H1 (cell line): ENCODE results near the gene ARF6. TPM values are rescaled to one million over a fixed set of nuclear protein-coding genes. Genes with fewer than 3 reads are reported as not detected.

Source experiments
- CTCF ChIA-PET: fragments of 300-600 bp; sonication (Branson Sonifier 250); formaldehyde crosslinking; loops from one replicate; lab custom pipeline; 2021; ENCODE audit not compliant: partially characterized antibody; lab: Charles Lee
- POLR2A ChIA-PET: fragments of 300-600 bp; sonication (Branson Sonifier 250); formaldehyde crosslinking; loops from one replicate; lab custom pipeline; 2021; ENCODE audit warnings: inconsistent platforms; ENCODE audit not compliant: partially characterized antibody; lab: Charles Lee
- DNase-seq, 2 experiments: peaks; one replicate each; pipeline versions ENCODE4 v3.0.0 to v3.0.0-alpha.2; 2010 to 2022; ENCODE audit warnings: low spot score in 2 of 2, low read depth in 1 of 2, mixed read lengths in 1 of 2
- FAIRE-seq: peaks from 2 replicates; lab custom pipeline; 2011; peaks lifted over from hg19 to GRCh38; lab: Jason Lieb, UNC
- H2AFZ ChIP-seq: 2 replicates; pipeline ENCODE4 v1.8.1; 2012; ENCODE audit warnings: low read length, inconsistent platforms
- H2AK5ac ChIP-seq: 2 replicates; pipeline ENCODE4 v1.6.1; 2013; ENCODE audit warnings: low read depth, low read length
- H2BK120ac ChIP-seq: replicated peaks from 2 replicates; pipeline ENCODE3; 2013; ENCODE audit warnings: low read depth, low read length, inconsistent platforms
- H2BK12ac ChIP-seq: 2 replicates; pipeline ENCODE4 v1.6.1; 2013; ENCODE audit warnings: low read depth, low read length
- H2BK15ac ChIP-seq: 2 replicates; pipeline ENCODE4 v1.6.1; 2013; ENCODE audit warnings: low read length
- H2BK20ac ChIP-seq: 2 replicates; pipeline ENCODE4 v1.6.1; 2013; ENCODE audit warnings: low read length
- H2BK5ac ChIP-seq: 2 replicates; pipeline ENCODE4 v1.6.1; 2013; ENCODE audit warnings: low read depth, low read length
- H3K14ac ChIP-seq: 2 replicates; pipeline ENCODE4 v1.6.1; 2013; ENCODE audit warnings: inconsistent platforms; ENCODE audit not compliant: insufficient read length
- H3K18ac ChIP-seq: 2 replicates; pipeline ENCODE4 v1.6.1; 2013; ENCODE audit warnings: low read length; ENCODE audit errors: extremely low read depth
- H3K23ac ChIP-seq: 2 replicates; pipeline ENCODE4 v1.6.1; 2013; ENCODE audit warnings: inconsistent platforms; ENCODE audit not compliant: insufficient read length
- H3K23me2 ChIP-seq: 2 replicates; pipeline ENCODE4 v1.6.1; 2013; ENCODE audit warnings: low read depth, low read length
- H3K27ac ChIP-seq: 2 replicates; pipeline ENCODE4 v1.6.1; 2011; ENCODE audit warnings: low read depth, low read length, inconsistent platforms
- H3K27me3 ChIP-seq, 4 experiments: replicated peaks in 1 of 4; 1 replicate in 1 of 4; 2 replicates in 3 of 4; pipeline versions ENCODE4 v1.6.1 to v1.8.1; 2011 to 2013; ENCODE audit warnings: low read length in 3 of 4, mild to moderate bottlenecking in 3 of 4, inconsistent platforms in 2 of 4, mixed read lengths in 2 of 4, moderate library complexity in 1 of 4; ENCODE audit not compliant: control insufficient read depth in 3 of 4, insufficient read depth in 3 of 4; ENCODE audit errors: extremely low read depth in 1 of 4
- H3K36me3 ChIP-seq, 4 experiments: 2 replicates each; pipeline versions ENCODE4 v1.6.1 to v1.8.1; 2011 to 2013; ENCODE audit warnings: mild to moderate bottlenecking in 4 of 4, low read length in 3 of 4, moderate library complexity in 2 of 4, control low read depth in 1 of 4, inconsistent platforms in 1 of 4; ENCODE audit not compliant: insufficient read depth in 4 of 4, control insufficient read depth in 2 of 4
- H3K4ac ChIP-seq: replicated peaks from 2 replicates; pipeline ENCODE3; 2013; ENCODE audit warnings: low read length, low read depth, mixed read lengths, inconsistent platforms; ENCODE audit not compliant: insufficient read length
- H3K4me1 ChIP-seq, 4 experiments: replicated peaks in 1 of 4; 1 replicate in 1 of 4; 2 replicates in 3 of 4; pipeline versions ENCODE4 v1.6.1 to v1.8.1; 2011 to 2013; ENCODE audit warnings: low read length in 3 of 4, inconsistent platforms in 2 of 4, mixed read lengths in 1 of 4; ENCODE audit not compliant: insufficient read depth in 4 of 4, control insufficient read depth in 3 of 4
- H3K4me2 ChIP-seq, 2 experiments: 2 replicates each; pipeline versions ENCODE4 v1.6.1 to v1.8.1; 2011 to 2013; ENCODE audit warnings: low read depth in 2 of 2, low read length in 2 of 2, control low read depth in 1 of 2, inconsistent platforms in 1 of 2, mild to moderate bottlenecking in 1 of 2; ENCODE audit not compliant: insufficient read depth in 1 of 2
- H3K4me3 ChIP-seq, 4 experiments: fragments of 200-600, 300-600 bp in 1 of 4; sonication (generic), shearing (Covaris generic), sonication (Bioruptor Twin) in 1 of 4; 2 replicates each; pipeline versions ENCODE4 v1.5.1 to v1.8.1; 2011 to 2016; ENCODE audit warnings: low read length in 4 of 4, low read depth in 3 of 4, control low read depth in 2 of 4, inconsistent platforms in 2 of 4, mild to moderate bottlenecking in 2 of 4, mixed read lengths in 1 of 4, moderate library complexity in 1 of 4; ENCODE audit not compliant: insufficient read depth in 2 of 4; ENCODE audit errors: extremely low read depth in 1 of 4
- H3K56ac ChIP-seq: replicated peaks from 2 replicates; pipeline ENCODE3; 2013; ENCODE audit warnings: low read depth, mild to moderate bottlenecking, mixed read lengths, low read length, inconsistent platforms; ENCODE audit not compliant: insufficient read length
- H3K79me1 ChIP-seq: 2 replicates; pipeline ENCODE4 v1.6.1; 2013; ENCODE audit warnings: low read depth, low read length, control low read depth
- H3K79me2 ChIP-seq, 2 experiments: 2 replicates each; pipeline versions ENCODE4 v1.6.1 to v1.8.1; 2012 to 2013; ENCODE audit warnings: low read length in 2 of 2, mild to moderate bottlenecking in 2 of 2, inconsistent platforms in 1 of 2; ENCODE audit not compliant: insufficient read depth in 2 of 2, control insufficient read depth in 1 of 2
- H3K9ac ChIP-seq, 4 experiments: replicated peaks in 1 of 4; 1 replicate in 1 of 4; 2 replicates in 3 of 4; pipeline versions ENCODE4 v1.6.1 to v1.8.1; 2011 to 2013; ENCODE audit warnings: low read depth in 3 of 4, low read length in 3 of 4, control low read depth in 2 of 4, mild to moderate bottlenecking in 2 of 4, moderate library complexity in 2 of 4, inconsistent platforms in 1 of 4; ENCODE audit errors: extremely low read depth in 1 of 4
- H3K9me3 ChIP-seq, 2 experiments: 2 replicates each; pipeline versions ENCODE4 v1.6.1 to v1.8.1; 2012 to 2013; ENCODE audit warnings: mild to moderate bottlenecking in 2 of 2, moderate library complexity in 2 of 2, control low read depth in 1 of 2, inconsistent platforms in 1 of 2, low read depth in 1 of 2, low read length in 1 of 2, mixed read lengths in 1 of 2; ENCODE audit not compliant: insufficient read depth in 2 of 2
- H4K20me1 ChIP-seq, 2 experiments: replicated peaks in 1 of 2; 2 replicates each; pipeline versions ENCODE3 to v1.8.1; 2011 to 2013; ENCODE audit warnings: inconsistent platforms in 2 of 2, low read length in 2 of 2, mild to moderate bottlenecking in 1 of 2; ENCODE audit not compliant: insufficient read depth in 2 of 2, control insufficient read depth in 1 of 2
- H4K5ac ChIP-seq: 2 replicates; pipeline ENCODE4 v1.6.1; 2013; ENCODE audit warnings: low read length, low read depth, mixed read lengths, inconsistent platforms; ENCODE audit not compliant: insufficient read length
- H4K8ac ChIP-seq: 2 replicates; pipeline ENCODE4 v1.8.0; 2013; ENCODE audit warnings: mild to moderate bottlenecking, moderate library complexity, low read length, inconsistent platforms; ENCODE audit not compliant: insufficient read depth; ENCODE audit errors: extremely low read depth
- H4K91ac ChIP-seq: replicated peaks from 2 replicates; pipeline ENCODE3; 2013; ENCODE audit warnings: low read length, mixed read lengths, inconsistent platforms; ENCODE audit not compliant: insufficient read length
- CHD1 ChIP-seq: IDR thresholded peaks from 2 replicates; pipeline ENCODE4 v1.6.1; 2012; ENCODE audit warnings: low read depth, low read length, improper control_type of control experiment
- CTBP2 ChIP-seq: IDR thresholded peaks from 2 replicates; pipeline ENCODE4 v1.7.0; 2011; ENCODE audit warnings: borderline replicate concordance, mild to moderate bottlenecking, moderate library complexity, mixed read lengths, low read length; ENCODE audit not compliant: insufficient read depth, insufficient read length
- JUN ChIP-seq: IDR thresholded peaks from 2 replicates; pipeline ENCODE4 v1.6.1; 2011; ENCODE audit warnings: low read depth, mild to moderate bottlenecking, improper control_type of control experiment, low read length
- MAFK ChIP-seq: IDR thresholded peaks from 2 replicates; pipeline ENCODE4 v1.6.1; 2012; ENCODE audit warnings: low read depth, mild to moderate bottlenecking, improper control_type of control experiment, low read length
- POU5F1 ChIP-seq: IDR thresholded peaks from 2 replicates; pipeline ENCODE4 v1.6.1; 2011; ENCODE audit warnings: low read depth, mild to moderate bottlenecking, low read length, moderate library complexity
- RNF2 ChIP-seq: fragments of 200-900, 300-1000 bp; sonication (generic); IDR thresholded peaks from 2 replicates; pipeline ENCODE4 v1.7.1; 2016; ENCODE audit warnings: borderline replicate concordance, low read depth, mild to moderate bottlenecking, antibody characterized with exemption, low read length; ENCODE audit not compliant: poor library complexity, severe bottlenecking; ENCODE audit errors: missing control alignments
- SP2 ChIP-seq: IDR thresholded peaks from 2 replicates; pipeline ENCODE4 v1.6.1; 2012; ENCODE audit warnings: mild to moderate bottlenecking, low read length, inconsistent platforms
- SP4 ChIP-seq: IDR thresholded peaks from 2 replicates; pipeline ENCODE4 v1.6.1; 2012; ENCODE audit warnings: low read length, inconsistent platforms
- WGBS, 2 experiments: shearing (Covaris generic) in 1 of 2; methylation state at CpG; one replicate each; pipeline versions ENCODE4 v1.1.6 to v1.1.7; 2013 to 2015; ENCODE audit warnings: low lambda C conversion rate in 2 of 2, mixed read lengths in 2 of 2, inconsistent platforms in 1 of 2, low coverage in 1 of 2, missing lambda C conversion rate in 1 of 2; ENCODE audit not compliant: insufficient replicate concordance in 2 of 2, insufficient coverage in 1 of 2, insufficient read length in 1 of 2; ENCODE audit errors: extremely low coverage in 1 of 2, missing lambda C conversion rate in 1 of 2; 5-methylcytosine and 5-hydroxymethylcytosine counted together
- polyA plus RNA-seq, 7 experiments: library from polyadenylated mRNA; depleted of rRNA in 3 of 7; stranded (reverse) in 5 of 7; unstranded in 2 of 7; fragments of >200 nt in 5 of 7; fragments of 200-250 nt in 2 of 7; gene quantifications; 1 replicate in 5 of 7; 2 replicates in 1 of 7; 4 replicates in 1 of 7; pipeline versions ENCODE4 v1.2.1 to v1.2.3, GENCODE V29; 2011 to 2013; ENCODE audit warnings: missing spikeins in 2 of 7, mixed read lengths in 2 of 7
- total RNA-seq: library from RNA; stranded (reverse); fragmentation: NEBNext Ultra II Directional; extraction: Animal tissue kit (Norgen Biotek cat#: 25700); gene quantifications from 2 replicates; pipeline ENCODE4 v1.2.1, GENCODE V29; 2021
- TF ChIP-seq, protein P1 (sequence below), 3 experiments: IDR thresholded peaks; 1 replicate in 2 of 3; 2 replicates in 1 of 3; pipeline versions ENCODE4 v1.5.1 to v1.6.1; 2011; ENCODE audit warnings: low read length in 3 of 3, mild to moderate bottlenecking in 3 of 3, inconsistent platforms in 2 of 3, low read depth in 1 of 3, moderate library complexity in 1 of 3; ENCODE audit not compliant: insufficient read depth in 1 of 3; ENCODE audit errors: control extremely low read depth in 1 of 3
- TF ChIP-seq, protein P2 (sequence below): IDR thresholded peaks from 2 replicates; pipeline ENCODE4 v1.6.1; 2012; ENCODE audit warnings: inconsistent platforms

The ARF6 gene
- total and polyA plus RNA-seq, 2 of the 8 experiments (the other 6 are each of a cell fraction or from before 2014, with no cell fraction given): 17.2 to 56.7 TPM

DNA sequence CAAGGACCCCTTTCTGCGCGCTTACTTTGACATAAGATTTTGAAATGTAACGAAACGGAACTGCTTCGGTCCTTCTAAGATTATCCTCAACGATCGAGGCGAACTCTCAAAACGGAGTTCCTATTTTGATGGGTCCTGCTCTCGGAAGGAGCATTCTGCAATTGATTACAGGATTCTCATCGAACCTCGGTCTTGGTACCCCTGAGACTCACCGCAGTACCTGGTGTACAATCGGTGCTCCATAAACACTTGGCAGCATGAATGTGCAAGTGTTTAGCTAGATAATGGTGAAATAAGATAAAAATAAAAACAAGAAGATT is 39.8 kb upstream of the ARF6 start:
- Histone ChIP-seq H3K79me2 (peaks cover 4 to 26% of the 10 kb centered on the region in 2 experiments; a peak in 2 of 4 replicates), H2BK5ac (no peak overlapping the region; the same call in 1 of the 2 replicates), H3K56ac (no peak overlapping the region), H4K5ac (no peak overlapping the region), H3K4me3 (peak overlapping the region; percentile 85 to 96 (median 95)), H3K4ac (no peak overlapping the region), H3K23ac (no peak overlapping the region), H2AK5ac (no peak overlapping the region), H2BK120ac (no peak overlapping the region), H4K20me1 (no peaks in the 10 kb centered on the region), H3K4me1 (no peaks in the 10 kb centered on the region), H2BK20ac (peak overlapping the region; percentile 80; the same call in 1 of the 2 replicates), H2BK15ac (peak overlapping the region; percentile 48; the same call in 1 of the 2 replicates), H3K79me1 (no peaks in the 10 kb centered on the region), H3K23me2 (peaks cover 2% of the 10 kb centered on the region; the same call in 1 of the 2 replicates), H3K14ac (no peak overlapping the region), H3K18ac (no peak overlapping the region; the same call in 1 of the 2 replicates), H3K36me3 (peaks cover 0 to 16% (median 7%) of the 10 kb centered on the region in 4 experiments; a peak in 4 of 8 replicates), H3K27ac (no peak overlapping the region), H4K91ac (no peak overlapping the region), H3K4me2 (peak overlapping the region; percentile 74 to 81), H3K27me3 (no peaks in the 10 kb centered on the region), H3K9ac (peak overlapping the region in 1 of 4 experiments; percentile 92; a peak in 2 of 7 replicates), H2BK12ac (no peak overlapping the region; the same call in 1 of the 2 replicates), H3K9me3 (no peaks in the 10 kb centered on the region), H2AFZ (peak overlapping the region; percentile 98), H4K8ac (no peak overlapping the region)
- FAIRE-seq: no peak
- ChIA-PET CTCF (interaction anchor here (0.5 to 5.9 kb wide), 26 partner anchors 8 to 540 kb away, joined by 3 to 79 read pairs (median 3); partner anchors contain the start of genes DNAAF2, KLHDC2 and POLE2), POLR2A (interaction anchor here (1.1 to 2.1 kb wide), 13 partner anchors 10 to 378 kb away, joined by 3 to 39 read pairs (median 6); partner anchors contain the start of genes KLHDC2, LRR1, SOS2 and VCPKMT)
- no peak for DNase-seq
- 26% methylated on average over 14 of the region's 14 CpGs; no CpG with 5 or more reads in 1 of the 2 experiments for WGBS, 2 experiments
- TF ChIP-seq JUN: no peak
- TF ChIP-seq MAFK: no peak
- TF ChIP-seq, protein P1, sequence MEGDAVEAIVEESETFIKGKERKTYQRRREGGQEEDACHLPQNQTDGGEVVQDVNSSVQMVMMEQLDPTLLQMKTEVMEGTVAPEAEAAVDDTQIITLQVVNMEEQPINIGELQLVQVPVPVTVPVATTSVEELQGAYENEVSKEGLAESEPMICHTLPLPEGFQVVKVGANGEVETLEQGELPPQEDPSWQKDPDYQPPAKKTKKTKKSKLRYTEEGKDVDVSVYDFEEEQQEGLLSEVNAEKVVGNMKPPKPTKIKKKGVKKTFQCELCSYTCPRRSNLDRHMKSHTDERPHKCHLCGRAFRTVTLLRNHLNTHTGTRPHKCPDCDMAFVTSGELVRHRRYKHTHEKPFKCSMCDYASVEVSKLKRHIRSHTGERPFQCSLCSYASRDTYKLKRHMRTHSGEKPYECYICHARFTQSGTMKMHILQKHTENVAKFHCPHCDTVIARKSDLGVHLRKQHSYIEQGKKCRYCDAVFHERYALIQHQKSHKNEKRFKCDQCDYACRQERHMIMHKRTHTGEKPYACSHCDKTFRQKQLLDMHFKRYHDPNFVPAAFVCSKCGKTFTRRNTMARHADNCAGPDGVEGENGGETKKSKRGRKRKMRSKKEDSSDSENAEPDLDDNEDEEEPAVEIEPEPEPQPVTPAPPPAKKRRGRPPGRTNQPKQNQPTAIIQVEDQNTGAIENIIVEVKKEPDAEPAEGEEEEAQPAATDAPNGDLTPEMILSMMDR (IDR thresholded peaks at IDR 0.05; ENCODE audit: control extremely low read depth in 1 of 3, insufficient read depth in 1 of 3, low read depth in 1 of 3, low read length in 3 of 3): no peak
- TF ChIP-seq, protein P2, sequence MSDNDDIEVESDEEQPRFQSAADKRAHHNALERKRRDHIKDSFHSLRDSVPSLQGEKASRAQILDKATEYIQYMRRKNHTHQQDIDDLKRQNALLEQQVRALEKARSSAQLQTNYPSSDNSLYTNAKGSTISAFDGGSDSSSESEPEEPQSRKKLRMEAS: no peak
- TF ChIP-seq SP4: no peak
- TF ChIP-seq CHD1: no peak
- TF ChIP-seq SP2: no peak
- no peak for TF ChIP-seq POU5F1
- TF ChIP-seq RNF2: no peak
- TF ChIP-seq CTBP2: no peak
